GM10266 (cell line): Measurements from ENCODE around the gene APOBEC3A.
"Not testable (repeated sequence)": the region's sequence is repeated elsewhere in the genome, so short reads cannot be mapped to it uniquely, and the experiment has no call there.

Experiments used
- DNase-seq: peaks from one replicate; pipeline ENCODE4 v3.0.0; 2012; ENCODE audit errors: extremely low spot score
- CTCF ChIP-seq: IDR thresholded peaks from 2 replicates; pipeline ENCODE4 v1.5.1; 2012; ENCODE audit warnings: mild to moderate bottlenecking, low read depth; ENCODE audit not compliant: control insufficient read depth, insufficient read depth; ENCODE audit errors: missing control alignments

APOBEC3A gene

GRCh38 chr22:38971791-38972190, 14.4 kb downstream of the APOBEC3A start:
- no peak for TF ChIP-seq CTCF
- no peak for DNase-seq

- DNase-seq: no peak
Observed at GRCh38 chr22:38972558-38972957, 15.1 kb downstream of the APOBEC3A start.

DNA sequence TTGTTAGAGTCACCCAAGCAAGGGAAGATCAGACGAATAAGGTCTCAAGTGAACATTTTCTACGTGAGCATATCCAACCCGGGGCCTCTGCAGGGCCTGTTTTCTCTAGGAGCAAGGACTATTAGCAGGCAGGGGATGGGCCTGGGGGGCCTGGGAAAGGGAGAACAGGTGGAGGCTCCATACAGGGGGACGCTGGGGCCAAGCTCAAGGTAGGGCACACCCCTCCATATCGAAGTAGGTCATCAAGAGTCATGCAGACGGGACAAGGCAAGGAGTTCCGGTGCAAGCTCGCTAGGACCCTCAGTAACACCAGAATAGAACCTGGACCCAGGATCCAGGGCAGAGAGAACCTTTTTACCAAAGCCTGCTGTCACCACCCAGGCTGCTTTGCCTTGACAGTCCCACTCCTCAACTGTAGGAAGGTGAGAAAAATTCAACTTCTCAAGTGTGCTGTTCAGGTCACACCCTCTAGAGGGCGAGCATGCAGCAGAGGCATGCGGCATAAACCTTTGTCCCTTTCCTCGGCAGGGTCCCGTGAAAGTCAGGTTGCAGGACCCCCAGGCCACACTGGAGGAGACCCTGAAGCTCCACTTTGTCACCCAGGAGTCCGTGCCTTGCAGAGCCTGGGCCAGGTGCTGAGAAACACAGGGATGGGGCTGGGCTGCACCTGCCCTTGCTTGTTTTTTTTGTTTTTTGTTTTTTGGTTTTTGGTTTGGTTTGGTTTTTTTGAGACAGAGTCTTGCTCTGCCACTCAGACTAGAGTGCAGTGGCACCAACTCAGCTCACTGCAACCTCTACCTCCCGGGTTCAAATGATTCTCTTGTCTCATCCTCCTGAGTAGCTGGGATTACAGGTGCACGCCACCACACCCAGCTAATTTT, 16.1 kb downstream of the APOBEC3A start:
- TF ChIP-seq CTCF: peak; percentile 92
- peak; percentile 75 for DNase-seq

More at GRCh38 chr22:38972558-38972957, 15.1 kb downstream of the APOBEC3A start:
- TF ChIP-seq CTCF: no peak

DNA sequence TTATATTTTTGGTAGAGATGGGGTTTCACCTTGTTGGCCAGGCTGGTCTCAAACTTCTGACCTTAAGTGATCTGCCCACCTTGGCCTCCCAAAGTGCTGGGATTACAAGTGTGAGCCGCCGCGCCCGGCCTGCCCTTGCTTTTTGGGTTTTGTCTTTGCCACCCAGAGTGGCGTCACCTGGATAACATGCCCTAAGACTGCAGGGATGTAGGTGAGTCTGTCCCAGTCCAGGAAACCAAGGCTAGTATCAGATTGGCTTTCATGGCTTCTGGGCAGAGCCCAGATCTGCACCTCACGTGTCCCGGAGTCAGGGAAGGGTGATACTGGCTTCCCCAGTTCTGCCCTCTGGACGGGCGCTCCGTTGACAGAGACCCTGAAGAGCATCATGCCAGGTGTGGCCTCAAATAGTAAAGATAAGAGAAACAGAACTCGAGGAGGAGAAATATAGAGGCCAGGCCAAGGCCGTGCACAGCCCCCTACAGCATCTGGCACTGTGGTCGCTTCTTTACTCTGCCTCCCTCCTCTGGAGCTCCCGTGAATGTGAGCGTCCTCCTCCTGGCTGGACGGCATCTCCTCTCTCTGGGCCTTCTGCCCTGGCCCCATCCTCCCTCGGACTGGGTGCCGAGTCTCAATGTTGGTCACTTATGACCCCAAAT, 16.9 kb downstream of the APOBEC3A start:
- no peak for DNase-seq
- no peak for TF ChIP-seq CTCF

GRCh38 chr22:38974826-38975175, 17.4 kb downstream of the APOBEC3A start:
- TF ChIP-seq CTCF: no peak
- DNase-seq: no peak

- not testable (repeated sequence) for DNase-seq
Observed at GRCh38 chr22:38977289-38977688, 19.9 kb downstream of the APOBEC3A start.

DNA sequence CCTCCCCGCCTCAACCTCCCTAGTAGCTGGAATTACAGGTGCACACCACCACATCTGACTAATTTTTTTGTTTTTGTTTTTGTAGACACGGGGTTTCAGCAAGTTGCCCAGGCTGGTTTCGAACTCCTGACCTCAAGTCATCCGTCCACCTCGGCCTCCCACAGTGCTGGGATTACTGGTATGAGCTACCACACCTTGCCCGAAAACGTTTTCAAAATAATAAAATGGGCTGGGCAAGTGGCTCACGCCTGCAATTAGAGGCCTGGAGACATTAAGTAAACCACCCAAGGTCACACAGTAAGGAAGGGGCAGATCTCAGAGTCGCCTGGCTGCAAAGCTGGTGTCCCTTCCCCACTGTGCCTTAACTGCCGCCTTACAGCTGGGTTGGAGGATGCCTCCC, 23.2 kb downstream of the APOBEC3A start:
- DNase-seq: not testable (repeated sequence)
